ENCODE data around the gene SELP. TPM values are rescaled to one million over a fixed set of nuclear protein-coding genes. Genes with fewer than 3 reads are reported as not detected.
"Not testable (repeated sequence)": the region's sequence is repeated elsewhere in the genome, so short reads cannot be mapped to it uniquely, and the experiment has no call there.

Gene SELP
- total RNA-seq (12.1 TPM), polyA plus RNA-seq (10 to 100 TPM; 15.2 to 25.2 (median 22.5) TPM)

DNA sequence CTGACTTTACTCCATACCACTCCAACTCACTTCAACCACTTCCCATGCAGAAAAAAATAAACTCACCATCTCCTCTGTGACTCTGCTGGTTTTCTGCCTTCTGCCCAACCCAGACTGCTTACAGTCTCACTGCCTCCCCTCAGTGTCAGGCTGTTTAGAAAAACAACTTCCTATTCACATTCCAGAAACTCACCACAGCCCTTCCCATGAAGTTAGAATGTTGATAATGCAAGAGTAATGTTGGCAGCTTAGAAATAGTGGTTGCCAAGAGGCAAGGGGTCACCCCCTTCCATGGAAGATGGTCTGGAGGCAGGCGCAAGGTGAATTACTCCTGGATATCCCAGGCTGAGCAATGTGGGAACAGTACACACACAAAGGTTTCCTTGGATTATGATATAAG is at the start of gene SELP:
TSS of gene SELP (minus strand) at position 119 of the 400 bp plus-strand sequence. CDS start at position 69, 50 bp downstream.
- H3K4me1 Mint-ChIP-seq = peaks cover 9 to 47% (median 38%) of the 10 kb centered on the region in 4 donors
- H3K36me3 Mint-ChIP-seq = peaks cover 32% of the 10 kb centered on the region
- Histone ChIP-seq H3K36me3 (ENCODE audit: control insufficient read depth, insufficient read depth, low read length) (peaks cover 1% of the 10 kb centered on the region), H3K27ac (ENCODE audit: insufficient read depth, low read length, poor library complexity, severe bottlenecking) (no peak within 1 kb of the TSS), H3K4me3 (ENCODE audit: low read depth, low read length) (no peak within 1 kb of the TSS), H3K4me1 (ENCODE audit: control insufficient read depth, insufficient read depth, low read length, poor library complexity, severe bottlenecking) (peaks cover 7% of the 10 kb centered on the region), H3K9me3 (ENCODE audit: control insufficient read depth in 2 of 2, low read length in 2 of 2) (peaks cover 11 to 19% of the 10 kb centered on the region in 2 experiments), H3K27me3 (ENCODE audit: control insufficient read depth, insufficient read depth, low read length) (no peaks in the 10 kb centered on the region)
- peaks cover 2 to 17% (median 7%) of the 10 kb centered on the region in 7 donors for H3K9me3 Mint-ChIP-seq
- H3K27me3 Mint-ChIP-seq = peaks cover 5% of the 10 kb centered on the region
- peak within 1 kb of the TSS in 1 of 4 donors; percentile 47 for H3K4me3 Mint-ChIP-seq
- peak within 1 kb of the TSS in 2 of 3 donors; percentile 74 to 75 for H3K27ac Mint-ChIP-seq
- no peak for DNase-seq
- ATAC-seq (ENCODE audit: low read depth in 2 of 2) = no peak

DNA sequence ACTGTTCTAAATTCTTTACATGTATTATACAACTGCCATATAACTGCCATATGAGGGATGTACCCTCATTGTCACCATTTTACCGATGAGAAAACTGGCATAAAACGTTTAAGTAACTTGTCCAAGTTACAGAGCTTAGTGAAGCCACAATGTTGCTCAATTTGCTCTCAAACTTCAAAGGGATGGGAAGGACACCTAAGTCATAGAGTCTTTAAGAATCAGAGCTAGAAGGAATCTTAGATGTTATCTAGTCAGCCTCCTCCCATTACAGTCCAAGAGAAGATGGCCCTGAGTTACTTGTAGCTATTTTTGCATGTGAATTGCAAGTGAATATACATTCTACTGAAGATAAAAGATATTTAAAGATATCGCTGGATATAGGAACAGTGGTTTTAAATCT is 49.8 kb upstream of the SELP start:
- H3K27ac ChIP-seq (ENCODE audit: insufficient read depth, low read length, poor library complexity, severe bottlenecking) = peak overlapping the region; percentile 88
- Mint-ChIP-seq H3K4me3 (peak overlapping the region in 2 of 4 donors; percentile 91 to 94), H3K36me3 (peaks cover 8% of the 10 kb centered on the region), H3K4me1 (peaks cover 28 to 69% (median 53%) of the 10 kb centered on the region in 4 donors), H3K9me3 (no peaks in the 10 kb centered on the region), H3K27ac (peak overlapping the region in 2 of 3 donors; percentile 97 to 100), H3K27me3 (no peaks in the 10 kb centered on the region)
- H3K9me3 ChIP-seq (ENCODE audit: control insufficient read depth in 2 of 2, low read length in 2 of 2) = no peaks in the 10 kb centered on the region
- H3K4me1 ChIP-seq (ENCODE audit: control insufficient read depth, insufficient read depth, low read length, poor library complexity, severe bottlenecking) = peaks cover 77% of the 10 kb centered on the region
- H3K27me3 ChIP-seq (ENCODE audit: control insufficient read depth, insufficient read depth, low read length) = no peaks in the 10 kb centered on the region
- no peaks in the 10 kb centered on the region for H3K36me3 ChIP-seq (ENCODE audit: control insufficient read depth, insufficient read depth, low read length)
- peak overlapping the region; percentile 84 for H3K4me3 ChIP-seq (ENCODE audit: low read depth, low read length)
- ATAC-seq (ENCODE audit: low read depth in 2 of 2) = no peak
- no peak for DNase-seq

DNA sequence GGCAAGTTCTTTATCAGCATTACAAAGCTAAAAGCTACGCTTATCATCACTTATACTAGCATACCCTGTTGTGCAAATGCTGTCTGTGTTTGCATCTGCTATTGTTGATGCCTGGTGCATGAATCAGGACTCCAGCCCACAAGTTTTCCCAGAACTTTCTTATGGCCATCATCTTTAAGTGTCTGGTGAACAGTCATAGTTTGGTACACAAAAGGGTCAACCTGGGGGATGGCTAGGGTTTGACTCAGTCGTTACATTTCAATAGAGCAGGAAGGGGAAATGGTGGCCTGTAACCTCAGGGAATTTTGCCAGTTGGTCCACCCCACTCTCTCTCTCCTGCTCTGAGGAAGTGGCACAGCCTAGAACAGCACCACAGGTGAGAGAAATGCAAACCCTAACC is 46.1 kb upstream of the SELP start:
- H3K27me3 Mint-ChIP-seq = no peaks in the 10 kb centered on the region
- no peaks in the 10 kb centered on the region for H3K36me3 ChIP-seq (ENCODE audit: control insufficient read depth, insufficient read depth, low read length)
- peaks cover 8% of the 10 kb centered on the region for H3K36me3 Mint-ChIP-seq
- H3K27ac ChIP-seq (ENCODE audit: insufficient read depth, low read length, poor library complexity, severe bottlenecking) = peak overlapping the region; percentile 48
- peaks cover 2 to 8% of the 10 kb centered on the region in 2 experiments for H3K9me3 ChIP-seq (ENCODE audit: control insufficient read depth in 2 of 2, low read length in 2 of 2)
- H3K27ac Mint-ChIP-seq = peak overlapping the region; percentile 24 to 96 (median 64)
- H3K9me3 Mint-ChIP-seq = peaks cover 0 to 9% (median 2%) of the 10 kb centered on the region in 7 donors
- peak overlapping the region in 3 of 4 donors; percentile 30 to 63 (median 46) for H3K4me3 Mint-ChIP-seq
- peaks cover 59% of the 10 kb centered on the region for H3K4me1 ChIP-seq (ENCODE audit: control insufficient read depth, insufficient read depth, low read length, poor library complexity, severe bottlenecking)
- no peak for DNase-seq
- no peak for ATAC-seq (ENCODE audit: low read depth in 2 of 2)
- peaks cover 30 to 72% (median 60%) of the 10 kb centered on the region in 4 donors for H3K4me1 Mint-ChIP-seq
- H3K4me3 ChIP-seq (ENCODE audit: low read depth, low read length) = peak overlapping the region; percentile 47
- H3K27me3 ChIP-seq (ENCODE audit: control insufficient read depth, insufficient read depth, low read length) = no peaks in the 10 kb centered on the region

DNA sequence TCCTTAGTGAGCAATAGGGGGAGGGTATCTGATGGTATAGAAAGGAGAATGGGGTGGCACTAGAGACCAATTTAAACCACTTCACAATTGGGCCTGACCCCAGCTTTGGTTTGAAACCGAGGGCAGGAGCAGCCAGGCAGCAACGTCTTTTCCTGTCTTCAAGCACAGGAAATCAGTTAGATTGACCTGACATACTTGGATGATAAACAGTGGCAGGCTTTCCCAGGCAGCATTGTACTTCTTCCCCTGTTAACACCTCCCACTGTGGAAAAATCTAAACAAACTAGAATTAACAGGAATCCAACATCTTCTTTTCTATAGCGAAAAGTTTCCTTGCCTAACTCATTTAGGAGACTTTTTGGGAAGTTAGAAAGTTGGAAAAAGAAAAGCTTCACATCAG is 40.9 kb upstream of the SELP start:
- Mint-ChIP-seq H3K27ac (peak overlapping the region; percentile 73 to 97 (median 90)), H3K4me3 (peak overlapping the region; percentile 10 to 64 (median 54)), H3K4me1 (peaks cover 14 to 76% (median 57%) of the 10 kb centered on the region in 4 donors), H3K36me3 (peaks cover 16% of the 10 kb centered on the region), H3K27me3 (no peaks in the 10 kb centered on the region), H3K9me3 (peaks cover 0 to 19% (median 2%) of the 10 kb centered on the region in 7 donors)
- no peaks in the 10 kb centered on the region for H3K27me3 ChIP-seq (ENCODE audit: control insufficient read depth, insufficient read depth, low read length)
- DNase-seq (no peak), ATAC-seq (ENCODE audit: low read depth in 2 of 2) (no peak)
- peak overlapping the region; percentile 11 for H3K4me3 ChIP-seq (ENCODE audit: low read depth, low read length)
- peaks cover 2 to 8% of the 10 kb centered on the region in 2 experiments for H3K9me3 ChIP-seq (ENCODE audit: control insufficient read depth in 2 of 2, low read length in 2 of 2)
- peak overlapping the region; percentile 50 for H3K27ac ChIP-seq (ENCODE audit: insufficient read depth, low read length, poor library complexity, severe bottlenecking)
- H3K36me3 ChIP-seq (ENCODE audit: control insufficient read depth, insufficient read depth, low read length) = no peaks in the 10 kb centered on the region
- peaks cover 35% of the 10 kb centered on the region for H3K4me1 ChIP-seq (ENCODE audit: control insufficient read depth, insufficient read depth, low read length, poor library complexity, severe bottlenecking)

DNA sequence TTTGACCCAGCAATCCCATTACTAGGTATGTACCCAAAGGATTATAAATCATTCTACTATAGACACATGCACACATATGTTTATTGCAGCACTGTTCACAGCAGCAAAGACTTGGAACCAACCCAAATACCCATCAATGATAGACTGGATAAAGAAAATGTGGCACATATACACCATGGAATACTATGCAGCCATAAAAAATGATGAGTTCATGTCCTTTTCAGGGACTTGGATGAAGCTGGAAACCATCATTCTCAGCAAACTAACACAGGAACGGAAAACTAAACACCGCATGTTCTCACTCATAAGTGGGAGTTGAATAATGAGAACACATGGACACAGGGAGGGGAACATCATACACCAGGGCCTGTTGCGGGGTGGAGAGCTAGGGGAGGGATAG is 40.3 kb upstream of the SELP start:
- not testable (repeated sequence) for DNase-seq; ATAC-seq (ENCODE audit: low read depth in 2 of 2); H3K27ac ChIP-seq (ENCODE audit: insufficient read depth, low read length, poor library complexity, severe bottlenecking); H3K9me3 ChIP-seq (ENCODE audit: control insufficient read depth in 2 of 2, low read length in 2 of 2); H3K27me3 Mint-ChIP-seq; H3K27me3 ChIP-seq (ENCODE audit: control insufficient read depth, insufficient read depth, low read length); H3K36me3 ChIP-seq (ENCODE audit: control insufficient read depth, insufficient read depth, low read length); H3K4me3 ChIP-seq (ENCODE audit: low read depth, low read length)
- peaks cover 10 to 74% (median 52%) of the 10 kb centered on the region in 4 donors for H3K4me1 Mint-ChIP-seq
- peaks cover 16% of the 10 kb centered on the region for H3K36me3 Mint-ChIP-seq
- peaks cover 32% of the 10 kb centered on the region for H3K4me1 ChIP-seq (ENCODE audit: control insufficient read depth, insufficient read depth, low read length, poor library complexity, severe bottlenecking)
- peak overlapping the region; percentile 11 to 56 (median 36) for H3K4me3 Mint-ChIP-seq
- H3K9me3 Mint-ChIP-seq = peaks cover 0 to 19% (median 2%) of the 10 kb centered on the region in 7 donors
- H3K27ac Mint-ChIP-seq = peak overlapping the region; percentile 73 to 90 (median 79)

DNA sequence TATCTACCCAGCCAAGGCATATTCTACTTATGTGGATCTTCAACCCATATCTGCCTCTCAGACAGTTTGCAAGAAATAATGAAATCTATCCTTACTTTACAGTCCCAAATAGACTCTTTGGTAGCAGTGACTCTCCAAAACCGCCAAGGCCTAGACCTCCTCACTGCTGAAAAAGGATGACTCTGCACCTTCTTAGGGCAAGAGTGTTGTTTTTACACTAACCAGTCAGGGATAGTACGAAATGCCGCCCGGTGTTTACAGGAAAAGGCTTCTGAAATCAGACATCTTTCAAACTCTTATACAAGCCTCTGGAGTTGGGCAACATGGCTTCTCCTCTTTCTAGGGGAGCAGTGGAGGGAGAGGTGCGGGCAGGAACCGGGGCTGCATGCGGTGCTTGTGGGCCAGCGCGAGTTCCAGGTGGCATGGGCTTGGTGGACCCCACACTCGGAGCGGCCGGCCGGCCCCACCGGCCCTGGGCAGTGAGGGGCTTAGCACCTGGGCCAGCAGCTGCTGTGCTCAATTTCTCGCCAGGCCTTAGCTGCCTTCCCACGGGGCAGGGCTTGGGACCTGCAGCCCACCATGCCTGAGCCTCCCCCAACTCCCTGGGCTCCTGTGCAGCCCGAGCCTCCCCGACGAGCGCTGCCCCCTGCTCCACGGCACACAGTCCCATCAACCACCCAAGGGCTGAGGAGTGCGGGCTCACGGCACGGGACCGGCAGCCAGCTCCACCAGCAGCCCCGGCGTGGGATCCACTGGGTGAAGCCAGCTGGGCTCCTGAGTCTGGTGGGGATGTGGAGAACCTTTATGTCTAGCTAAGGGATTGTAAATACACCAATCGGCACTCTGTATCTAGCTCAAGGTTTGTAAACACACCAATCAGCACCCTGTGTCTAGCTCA is 38.0 kb upstream of the SELP start:
- ATAC-seq (ENCODE audit: low read depth in 2 of 2) (peak; percentile 5 to 28), DNase-seq (peak in 2 of 3 donors; percentile 33 to 75)
- peak overlapping the region; percentile 94 to 100 (median 98) for H3K27ac Mint-ChIP-seq

DNA sequence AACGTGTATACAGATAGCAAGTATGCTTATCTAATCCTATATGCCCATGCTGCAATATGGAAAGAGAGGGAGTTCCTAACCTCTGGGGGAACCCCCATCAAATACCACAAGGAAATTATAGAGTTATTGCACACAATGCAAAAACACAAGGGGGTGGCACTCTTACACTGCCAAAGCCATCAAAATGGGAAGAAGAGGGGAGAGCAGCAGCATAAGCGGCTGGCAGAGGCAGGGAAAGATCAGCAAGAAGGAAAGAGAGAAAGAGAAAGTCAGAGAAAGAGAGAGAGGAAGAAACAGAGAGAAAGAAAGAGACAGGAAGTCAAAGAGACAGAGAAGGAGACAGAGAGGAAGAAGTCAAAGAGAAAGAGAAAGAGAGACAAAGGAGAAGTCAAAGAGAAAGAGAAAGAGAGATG is 37.3 kb upstream of the SELP start:
- Histone ChIP-seq H3K27ac (ENCODE audit: insufficient read depth, low read length, poor library complexity, severe bottlenecking) (peak overlapping the region; percentile 73), H3K4me3 (ENCODE audit: low read depth, low read length) (peak overlapping the region; percentile 68), H3K4me1 (ENCODE audit: control insufficient read depth, insufficient read depth, low read length, poor library complexity, severe bottlenecking) (peaks cover 32% of the 10 kb centered on the region)
- H3K27me3 ChIP-seq (ENCODE audit: control insufficient read depth, insufficient read depth, low read length); H3K27me3 Mint-ChIP-seq; H3K9me3 ChIP-seq (ENCODE audit: control insufficient read depth in 2 of 2, low read length in 2 of 2); H3K36me3 ChIP-seq (ENCODE audit: control insufficient read depth, insufficient read depth, low read length): not testable (repeated sequence)
- peak in 2 of 3 donors; percentile 43 to 70 for DNase-seq
- Mint-ChIP-seq H3K4me3 (peak overlapping the region; percentile 55 to 86 (median 76)), H3K4me1 (peaks cover 19 to 92% (median 61%) of the 10 kb centered on the region in 4 donors), H3K9me3 (peaks cover 0 to 10% (median 0%) of the 10 kb centered on the region in 7 donors), H3K36me3 (peaks cover 32% of the 10 kb centered on the region), H3K27ac (peak overlapping the region; percentile 94 to 100 (median 98))
- peak; percentile 70 to 78 for ATAC-seq (ENCODE audit: low read depth in 2 of 2)

More for the DNA sequence above, 38.0 kb upstream of the SELP start:
- peaks cover 32% of the 10 kb centered on the region for H3K36me3 Mint-ChIP-seq
- H3K27me3 Mint-ChIP-seq; H3K36me3 ChIP-seq (ENCODE audit: control insufficient read depth, insufficient read depth, low read length); H3K9me3 ChIP-seq (ENCODE audit: control insufficient read depth in 2 of 2, low read length in 2 of 2); H3K27me3 ChIP-seq (ENCODE audit: control insufficient read depth, insufficient read depth, low read length): not testable (repeated sequence)
- Histone ChIP-seq H3K27ac (ENCODE audit: insufficient read depth, low read length, poor library complexity, severe bottlenecking) (peak overlapping the region; percentile 73), H3K4me1 (ENCODE audit: control insufficient read depth, insufficient read depth, low read length, poor library complexity, severe bottlenecking) (peaks cover 32% of the 10 kb centered on the region), H3K4me3 (ENCODE audit: low read depth, low read length) (peak overlapping the region; percentile 68)
- peak overlapping the region; percentile 55 to 86 (median 76) for H3K4me3 Mint-ChIP-seq
- peaks cover 17 to 90% (median 63%) of the 10 kb centered on the region in 4 donors for H3K4me1 Mint-ChIP-seq
- H3K9me3 Mint-ChIP-seq = peaks cover 0 to 15% (median 2%) of the 10 kb centered on the region in 7 donors

All from CD4-positive, CD25-positive, alpha-beta regulatory T cell (primary cell).